SJSA1 (cell line): ENCODE data around the gene FASN. TPM values are rescaled to one million over a fixed set of nuclear protein-coding genes. Genes with fewer than 3 reads are reported as not detected.

ENCODE experiments used
- DNase-seq, 2 experiments: peaks; one replicate each; pipeline ENCODE4 v3.0.0-alpha.2; 2015 to 2020; ENCODE audit warnings: low spot score in 2 of 2, low read depth in 1 of 2
- H3K27ac ChIP-seq: fragments of 250-450 bp; sonication (Bioruptor Pico); 2 replicates; pipeline ENCODE4 v1.5.1; 2020; ENCODE audit warnings: mild to moderate bottlenecking, moderate library complexity
- H3K27me3 ChIP-seq: fragments of 250-450 bp; sonication (Bioruptor Pico); replicated peaks from 2 replicates; pipeline ENCODE4 v1.5.1; 2020; ENCODE audit warnings: mild to moderate bottlenecking, moderate library complexity
- H3K36me3 ChIP-seq: fragments of 250-450 bp; sonication (Bioruptor Pico); 2 replicates; pipeline ENCODE4 v1.5.1; 2020; ENCODE audit warnings: mild to moderate bottlenecking
- H3K4me1 ChIP-seq: fragments of 250-450 bp; sonication (Bioruptor Pico); replicated peaks from 2 replicates; pipeline ENCODE4 v1.6.1; 2021; ENCODE audit warnings: mild to moderate bottlenecking
- H3K4me3 ChIP-seq: fragments of 250-450 bp; sonication (Bioruptor Pico); 2 replicates; pipeline ENCODE4 v1.5.1; 2020; ENCODE audit warnings: mild to moderate bottlenecking
- H3K9me3 ChIP-seq: fragments of 250-450 bp; sonication (Bioruptor Pico); replicated peaks from 2 replicates; pipeline ENCODE4 v1.5.1; 2020; ENCODE audit warnings: mild to moderate bottlenecking
- total RNA-seq: library from RNA; depleted of rRNA; stranded (reverse); fragments of >200 nt; shearing (Covaris generic); gene quantifications from 2 replicates; pipeline ENCODE4 v1.2.3, GENCODE V29; 2014

FASN gene
- total RNA-seq, 1 experiment from 2014 or later = 77.6 TPM

GRCh38 chr17:82113422-82113821, 15.4 kb upstream of the FASN start:
- H3K27ac ChIP-seq = no peak overlapping the region

GRCh38 chr17:82112914-82113311, 14.9 kb upstream of the FASN start:
- H3K4me1 ChIP-seq = peaks cover 4% of the 10 kb centered on the region

More at GRCh38 chr17:82113422-82113821, 15.4 kb upstream of the FASN start:
- 0 out of 2 replicates have a peak, but pooled peaks cover 14% of the 10 kb centered on the region for H3K36me3 ChIP-seq
- DNase-seq = no peak
- no peaks in the 10 kb centered on the region for H3K27me3 ChIP-seq
- no peak overlapping the region for H3K4me3 ChIP-seq
- no peaks in the 10 kb centered on the region for H3K9me3 ChIP-seq
- H3K4me1 ChIP-seq = peaks cover 9% of the 10 kb centered on the region

GRCh38 chr17:82112181-82112913, 14.3 kb upstream of the FASN start:
- Histone ChIP-seq H3K27me3 (no peaks in the 10 kb centered on the region), H3K9me3 (no peaks in the 10 kb centered on the region), H3K4me1 (no peaks in the 10 kb centered on the region), H3K36me3 (peaks cover 19% of the 10 kb centered on the region; the same call in 1 of the 2 replicates), H3K4me3 (no peak overlapping the region), H3K27ac (no peak overlapping the region)
- no peak for DNase-seq

More at GRCh38 chr17:82112914-82113311, 14.9 kb upstream of the FASN start:
- peaks cover 17% of the 10 kb centered on the region; the same call in 1 of the 2 replicates for H3K36me3 ChIP-seq
- no peak overlapping the region for H3K4me3 ChIP-seq
- DNase-seq = no peak
- H3K9me3 ChIP-seq = no peaks in the 10 kb centered on the region
- no peaks in the 10 kb centered on the region for H3K27me3 ChIP-seq
- H3K27ac ChIP-seq = no peak overlapping the region

- H3K4me1 ChIP-seq = peaks cover 14% of the 10 kb centered on the region
- no peak overlapping the region for H3K27ac ChIP-seq
- peaks cover 23% of the 10 kb centered on the region; the same call in 1 of the 2 replicates for H3K36me3 ChIP-seq
- H3K9me3 ChIP-seq = no peaks in the 10 kb centered on the region
- no peaks in the 10 kb centered on the region for H3K27me3 ChIP-seq
- DNase-seq = no peak
- no peak overlapping the region for H3K4me3 ChIP-seq
These were observed 12.3 kb upstream of the FASN start for GRCh38 chr17:82110298-82110697.

GRCh38 chr17:82108961-82109475, 11.0 kb upstream of the FASN start:
- Histone ChIP-seq H3K4me1 (peaks cover 14% of the 10 kb centered on the region), H3K36me3 (peaks cover 23% of the 10 kb centered on the region; the same call in 1 of the 2 replicates), H3K27me3 (no peaks in the 10 kb centered on the region), H3K9me3 (no peaks in the 10 kb centered on the region), H3K4me3 (no peak overlapping the region), H3K27ac (no peak overlapping the region)
- DNase-seq = no peak

- Histone ChIP-seq H3K4me1 (peaks cover 14% of the 10 kb centered on the region), H3K36me3 (peaks cover 18% of the 10 kb centered on the region; the same call in 1 of the 2 replicates), H3K27me3 (no peaks in the 10 kb centered on the region), H3K4me3 (no peak overlapping the region), H3K9me3 (no peaks in the 10 kb centered on the region), H3K27ac (no peak overlapping the region)
- DNase-seq = no peak
These were observed 10.5 kb upstream of the FASN start for GRCh38 chr17:82108496-82108945.

- Histone ChIP-seq H3K27me3 (no peaks in the 10 kb centered on the region), H3K4me3 (no peak overlapping the region), H3K27ac (no peak overlapping the region), H3K4me1 (peaks cover 14% of the 10 kb centered on the region), H3K36me3 (peaks cover 13% of the 10 kb centered on the region; the same call in 1 of the 2 replicates), H3K9me3 (no peaks in the 10 kb centered on the region)
- DNase-seq = no peak
These were observed 10.0 kb upstream of the FASN start for GRCh38 chr17:82108038-82108437.

GRCh38 chr17:82107341-82107860, 9.4 kb upstream of the FASN start:
- H3K36me3 ChIP-seq = peaks cover 9% of the 10 kb centered on the region; the same call in 1 of the 2 replicates
- DNase-seq = no peak
- no peaks in the 10 kb centered on the region for H3K9me3 ChIP-seq
- H3K27ac ChIP-seq = no peak overlapping the region
- H3K4me3 ChIP-seq = no peak overlapping the region
- H3K4me1 ChIP-seq = peaks cover 14% of the 10 kb centered on the region
- H3K27me3 ChIP-seq = no peaks in the 10 kb centered on the region

- DNase-seq = no peak
- Histone ChIP-seq H3K27ac (peak overlapping the region; percentile 27), H3K4me3 (no peak overlapping the region), H3K27me3 (no peaks in the 10 kb centered on the region), H3K36me3 (peaks cover 9% of the 10 kb centered on the region; the same call in 1 of the 2 replicates), H3K4me1 (peaks cover 14% of the 10 kb centered on the region), H3K9me3 (no peaks in the 10 kb centered on the region)
These were observed 8.8 kb upstream of the FASN start for GRCh38 chr17:82106688-82107305.

GRCh38 chr17:82105882-82106687, 8.0 kb upstream of the FASN start:
- Histone ChIP-seq H3K9me3 (no peaks in the 10 kb centered on the region), H3K27me3 (no peaks in the 10 kb centered on the region), H3K27ac (peak overlapping the region; percentile 27; the same call in 1 of the 2 replicates), H3K4me1 (peaks cover 14% of the 10 kb centered on the region), H3K4me3 (no peak overlapping the region), H3K36me3 (peaks cover 9% of the 10 kb centered on the region; the same call in 1 of the 2 replicates)
- DNase-seq = peak in 1 of 2 experiments; percentile 45

- H3K36me3 ChIP-seq = peaks cover 9% of the 10 kb centered on the region; the same call in 1 of the 2 replicates
- no peaks in the 10 kb centered on the region for H3K27me3 ChIP-seq
- no peak overlapping the region for H3K4me3 ChIP-seq
- H3K4me1 ChIP-seq = peaks cover 14% of the 10 kb centered on the region
- H3K27ac ChIP-seq = no peak overlapping the region
- H3K9me3 ChIP-seq = no peaks in the 10 kb centered on the region
- no peak for DNase-seq
These were observed 7.4 kb upstream of the FASN start for GRCh38 chr17:82105417-82105881.

GRCh38 chr17:82104797-82105416, 6.9 kb upstream of the FASN start:
- Histone ChIP-seq H3K27ac (no peak overlapping the region), H3K4me3 (no peak overlapping the region), H3K4me1 (peaks cover 19% of the 10 kb centered on the region), H3K9me3 (no peaks in the 10 kb centered on the region), H3K27me3 (no peaks in the 10 kb centered on the region), H3K36me3 (peaks cover 9% of the 10 kb centered on the region; the same call in 1 of the 2 replicates)
- no peak for DNase-seq
